ENCODE measurements around the gene RAI1.

DNA sequence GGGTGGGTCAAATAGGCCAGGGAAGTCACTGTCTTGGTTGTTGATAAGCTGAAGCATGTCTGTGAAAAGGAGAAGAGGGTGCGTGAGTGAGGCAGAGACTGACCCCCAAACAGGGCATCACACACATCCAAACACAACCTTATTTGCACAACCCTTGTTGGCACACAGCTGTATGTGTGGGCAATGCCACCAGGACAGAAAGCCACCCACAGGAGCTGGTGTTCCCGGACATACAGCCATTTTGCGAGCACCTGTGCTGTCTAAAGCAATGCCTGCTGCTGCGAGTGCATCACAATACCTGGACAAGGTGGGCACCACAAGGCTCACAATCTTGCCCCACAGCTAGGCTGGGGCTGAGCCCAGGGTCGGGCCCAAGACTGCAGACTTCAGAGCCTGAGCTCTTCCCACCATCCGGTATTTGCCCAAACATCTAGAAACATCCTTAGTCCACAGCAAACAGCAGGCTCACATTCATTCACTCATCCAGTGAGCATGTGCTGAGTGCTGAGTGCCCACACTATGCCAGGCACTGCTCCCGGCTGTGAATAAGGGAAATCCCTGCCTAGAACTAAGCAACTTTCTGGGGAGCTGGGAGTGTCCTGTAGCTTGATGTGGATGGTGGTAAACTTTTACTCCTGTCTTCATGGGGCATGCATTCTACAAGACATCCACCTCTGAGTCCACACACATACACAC is 139.4 kb downstream of the RAI1 start:
- no peak for TF ChIP-seq POLR2AphosphoS5 (IDR thresholded peaks at IDR 0.05)
- TF ChIP-seq CTCF (IDR thresholded peaks at IDR 0.05), result no peak
- no peak for TF ChIP-seq POLR2A (IDR thresholded peaks at IDR 0.05)

Data from suprapubic skin (tissue), 4 donors.